ENCODE measurements around the gene OR13J1. TPM values are rescaled to one million over a fixed set of nuclear protein-coding genes. Genes with fewer than 3 reads are reported as not detected.

OR13J1 gene
- total RNA-seq, 4 donors from 2014 or later, result not detected

DNA sequence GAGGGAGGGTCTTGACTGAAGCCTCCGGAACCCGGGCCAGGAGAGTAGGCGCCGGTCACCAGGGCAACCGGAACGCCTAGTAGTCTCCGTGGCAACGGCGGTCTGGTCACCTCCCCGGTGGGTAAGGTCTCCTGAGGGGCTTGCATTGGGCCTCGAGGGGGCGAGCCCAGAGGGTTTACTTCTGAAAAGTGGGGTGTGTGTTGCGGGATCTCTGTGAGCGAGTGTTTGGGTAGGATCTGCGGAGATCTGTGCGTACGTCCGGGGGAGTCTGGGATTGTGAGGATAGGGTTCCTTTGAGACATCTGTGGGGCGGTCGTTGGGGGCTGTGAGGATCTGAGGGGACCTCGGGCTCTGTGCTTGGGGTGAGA, 41.5 kb downstream of the OR13J1 start, which contains the start of gene FAM221B:
FAM221B (minus strand) TSS at position 17 of the 368 bp plus-strand sequence. CDS start 2,571 bp downstream, outside the sequence.
- TF ChIP-seq CTCF (IDR thresholded peaks at IDR 0.05) (no peak), POLR2A (IDR thresholded peaks at IDR 0.05) (no peak)
- intact Hi-C loops (cut with DNase I; ENCODE audit: low total_unique reads), result no loop called here
- WGBS, 2 donors, result 4 to 5% methylated on average over 18 to 21 of the region's 21 CpGs
- peak within 1 kb of the TSS; percentile 44 for H3K4me3 ChIP-seq (ENCODE audit: low read depth, poor library complexity, severe bottlenecking)
- peak in 1 of 2 donors; percentile 91 for DNase-seq (ENCODE audit: low spot score in 2 of 2)

DNA sequence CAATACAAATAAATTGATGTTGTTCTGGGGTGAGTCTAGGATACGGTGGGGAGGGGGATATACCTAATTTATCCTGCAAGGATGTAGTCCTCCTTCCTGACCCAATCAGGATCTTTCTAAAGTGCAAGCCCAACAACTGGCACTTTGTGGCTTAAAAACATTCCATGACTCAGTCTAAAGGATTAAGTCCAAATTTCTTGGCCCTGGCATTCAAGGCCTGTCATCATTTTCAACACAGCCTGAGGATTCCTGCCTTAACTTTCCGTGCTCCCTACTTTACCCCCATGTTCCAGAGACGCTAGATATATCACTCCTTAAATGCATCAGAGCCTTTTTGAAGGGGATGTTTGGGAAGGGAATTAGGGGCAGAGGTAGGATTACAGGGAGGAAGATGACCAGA, 42.7 kb downstream of the OR13J1 start:
- no peak for DNase-seq (ENCODE audit: low spot score in 2 of 2)
- intact Hi-C loops (cut with DNase I; ENCODE audit: low total_unique reads), result no loop called here
- WGBS, 2 donors, result 64 to 65% methylated on average over 3 of the region's 3 CpGs
- no peak overlapping the region for H3K4me3 ChIP-seq (ENCODE audit: low read depth, poor library complexity, severe bottlenecking)
- no peak for TF ChIP-seq CTCF (IDR thresholded peaks at IDR 0.05)
- no peak for TF ChIP-seq POLR2A (IDR thresholded peaks at IDR 0.05)

- no peak overlapping the region for H3K4me3 ChIP-seq (ENCODE audit: low read depth, poor library complexity, severe bottlenecking)
- TF ChIP-seq POLR2A (IDR thresholded peaks at IDR 0.05), result no peak
- TF ChIP-seq CTCF (IDR thresholded peaks at IDR 0.05), result peak in 1 of 3 donors; percentile 33
- intact Hi-C loops (cut with DNase I; ENCODE audit: low total_unique reads), result no loop called here
- DNase-seq (ENCODE audit: low spot score in 2 of 2), result peak in 1 of 2 donors; percentile 83
- 15 to 18% methylated on average over 4 of the region's 4 CpGs for WGBS, 2 donors
Measured at GRCh38 chr9:35826071-35826701, 44.0 kb downstream of the OR13J1 start.

DNA sequence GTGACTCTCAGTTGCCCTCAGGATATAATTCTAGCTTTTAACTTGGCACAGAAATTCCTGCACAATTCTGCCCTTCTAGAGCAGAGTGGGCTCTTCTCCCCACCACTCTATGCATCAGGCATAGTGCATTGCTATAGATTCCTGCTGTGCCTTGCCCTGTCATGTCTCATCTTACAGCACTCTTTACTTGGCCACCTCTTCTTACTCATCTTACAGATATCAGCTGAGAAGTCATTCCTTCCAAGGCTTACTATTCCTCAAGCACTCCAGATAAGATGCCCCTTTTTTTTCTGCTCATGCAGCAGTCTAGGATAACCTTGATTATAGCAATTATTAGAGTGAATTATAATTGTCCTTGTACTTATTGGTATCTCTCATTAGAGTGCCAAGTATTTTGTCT, 47.3 kb downstream of the OR13J1 start:
- H3K4me3 ChIP-seq (ENCODE audit: low read depth, poor library complexity, severe bottlenecking), result no peak overlapping the region
- no peak for TF ChIP-seq POLR2A (IDR thresholded peaks at IDR 0.05)
- no peak for TF ChIP-seq CTCF (IDR thresholded peaks at IDR 0.05)
- no peak for DNase-seq (ENCODE audit: low spot score in 2 of 2)
- intact Hi-C loops (cut with DNase I; ENCODE audit: low total_unique reads), result no loop called here

DNA sequence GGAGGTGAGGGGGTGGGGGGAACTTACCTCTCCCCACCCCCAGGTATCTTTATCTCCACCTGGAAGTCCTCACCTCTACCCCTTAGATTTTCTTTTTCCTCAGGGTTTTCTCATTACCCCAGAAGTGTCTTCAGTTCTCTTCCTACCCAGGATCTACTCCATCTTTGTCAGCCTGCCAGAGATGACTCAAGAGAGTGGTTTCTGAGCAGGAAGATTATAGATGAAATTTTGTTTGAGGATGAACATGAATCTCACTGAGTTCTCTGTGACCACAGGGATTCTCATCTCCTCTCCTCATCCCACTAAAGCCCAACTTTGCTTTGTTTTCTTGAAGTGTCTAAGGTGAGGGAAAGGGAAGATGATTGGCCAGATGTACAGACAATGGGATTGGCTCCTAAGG, 50.1 kb downstream of the OR13J1 start:
- no peak overlapping the region for H3K4me3 ChIP-seq (ENCODE audit: low read depth, poor library complexity, severe bottlenecking)
- no peak for TF ChIP-seq POLR2A (IDR thresholded peaks at IDR 0.05)
- no peak for TF ChIP-seq CTCF (IDR thresholded peaks at IDR 0.05)
- DNase-seq (ENCODE audit: low spot score in 2 of 2), result no peak
- intact Hi-C loops (cut with DNase I; ENCODE audit: low total_unique reads), result no loop called here

Other genes with a start within 250 kb of the OR13J1 start
- gene SIT1, start 219.5 kb downstream of the OR13J1 start, total RNA-seq, result not detected
- gene RMRP, start 212.4 kb downstream of the OR13J1 start, total RNA-seq, result over 10,000 TPM in 1 of 4 donors, 1,000 to 10,000 TPM in 3; 1,358 to 15,269 (median 4,926) TPM
- 10 to 100 TPM; 15.1 to 30.5 (median 21.2) TPM for gene CCDC107, start 212.1 kb downstream of the OR13J1 start, total RNA-seq
- gene ARHGEF39, start 205.2 kb downstream of the OR13J1 start, total RNA-seq, result 1 to 10 TPM in 2 of 4 donors, under 1 TPM in 2; 0.32 to 7.6 (median 0.86) TPM
- gene CA9, start 196.5 kb downstream of the OR13J1 start, total RNA-seq, result 10 to 100 TPM in 1 of 4 donors, 1 to 10 TPM in 2, under 1 TPM in 1; 0.25 to 22.2 (median 4.2) TPM
- 100 to 1,000 TPM in 1 of 4 donors, 10 to 100 TPM in 3; 36.3 to 190 (median 68.6) TPM for gene TPM2, start 180.5 kb downstream of the OR13J1 start, total RNA-seq
- 100 to 1,000 TPM; 101 to 176 (median 155) TPM for gene TLN1, start 138.2 kb downstream of the OR13J1 start, total RNA-seq
- gene CREB3, start 137.7 kb downstream of the OR13J1 start, total RNA-seq, result 10 to 100 TPM; 18.2 to 26.6 (median 20.5) TPM
- 10 to 100 TPM; 53.7 to 83.3 (median 65.0) TPM for gene GBA2, start 121.2 kb downstream of the OR13J1 start, total RNA-seq
- 10 to 100 TPM; 17.1 to 26.4 (median 22.1) TPM for gene RGP1, start 121.1 kb downstream of the OR13J1 start, total RNA-seq
- 1 to 10 TPM in 1 of 4 donors, under 1 TPM in 1, not detected in 2; 0.55 to 2.8 TPM for gene MSMP, start 116.1 kb downstream of the OR13J1 start, total RNA-seq
- gene NPR2, start 78.8 kb downstream of the OR13J1 start, total RNA-seq, result 10 to 100 TPM; 12.2 to 20.4 (median 18.8) TPM
- under 1 TPM in 2 of 4 donors, not detected in 2; 0.29 to 0.42 TPM for gene SPAG8, start 58.1 kb downstream of the OR13J1 start, total RNA-seq
- gene HINT2, start 55.4 kb downstream of the OR13J1 start, total RNA-seq, result 10 to 100 TPM; 17.8 to 27.9 (median 19.9) TPM
- gene FAM221B, start 41.7 kb downstream of the OR13J1 start, total RNA-seq, result not detected
- gene TMEM8B, start 41.2 kb downstream of the OR13J1 start, total RNA-seq, result 1 to 10 TPM; 2.2 to 8.4 (median 5.4) TPM
- gene HRCT1, start 35.8 kb upstream of the OR13J1 start, total RNA-seq, result 1 to 10 TPM; 1.1 to 5.7 (median 3.9) TPM
- gene SPAAR, start 39.1 kb upstream of the OR13J1 start, total RNA-seq, result 1 to 10 TPM in 2 of 4 donors, under 1 TPM in 2; 0.66 to 1.5 (median 0.95) TPM
- not detected for gene OR2S2, start 87.8 kb upstream of the OR13J1 start, total RNA-seq
- gene RECK, start 166.5 kb upstream of the OR13J1 start, total RNA-seq, result 1 to 10 TPM; 2.1 to 9.7 (median 3.7) TPM